HEK293 (cell line): ENCODE results near the gene RPGRIP1L.

Source experiments
- MYNN ChIP-seq: fragments of 450-650 bp; formaldehyde crosslinking; IDR thresholded peaks from 2 replicates; pipeline ENCODE4 v1.5.1; 2016; ENCODE audit warnings: missing biosample characterization, missing genetic modification characterization, borderline replicate concordance
- SETDB1 ChIP-seq: IDR thresholded peaks from one replicate; pipeline ENCODE4 v1.6.1; 2017; ENCODE audit warnings: mild to moderate bottlenecking, low read length, moderate library complexity, mixed read lengths; ENCODE audit not compliant: insufficient read length
- TCF7L2 ChIP-seq: IDR thresholded peaks from 2 replicates; pipeline ENCODE4 v1.6.1; 2011; ENCODE audit warnings: low read depth, mild to moderate bottlenecking, inconsistent platforms, low read length, moderate library complexity, borderline replicate concordance
- ZNF211 ChIP-seq: fragments of 450-650 bp; formaldehyde crosslinking; IDR thresholded peaks from 2 replicates; pipeline ENCODE4 v1.5.1; 2016; ENCODE audit warnings: low read depth, missing biosample characterization, missing genetic modification characterization
- ZNF610 ChIP-seq: fragments of 450-650 bp; formaldehyde crosslinking; IDR thresholded peaks from 2 replicates; pipeline ENCODE4 v1.5.1; 2016; ENCODE audit warnings: missing biosample characterization, missing genetic modification characterization, borderline replicate concordance
- ZNF660 ChIP-seq: fragments of 450-650 bp; IDR thresholded peaks from 2 replicates; pipeline ENCODE4 v1.5.1; 2018; ENCODE audit warnings: missing biosample characterization, mild to moderate bottlenecking, missing genetic modification characterization
- ZNF707 ChIP-seq: fragments of 450-650 bp; formaldehyde crosslinking; IDR thresholded peaks from 2 replicates; pipeline ENCODE4 v1.5.1; 2016; ENCODE audit warnings: missing biosample characterization, missing genetic modification characterization
- ZNF768 ChIP-seq: fragments of 450-650 bp; formaldehyde crosslinking; IDR thresholded peaks from 2 replicates; pipeline ENCODE4 v1.5.1; 2018; ENCODE audit warnings: missing biosample characterization, mild to moderate bottlenecking, missing genetic modification characterization
- TF ChIP-seq, protein P1 (sequence below): fragments of 450-650 bp; formaldehyde crosslinking; IDR thresholded peaks from 2 replicates; pipeline ENCODE4 v1.5.1; 2016; ENCODE audit warnings: missing biosample characterization, missing genetic modification characterization
- TF ChIP-seq, protein P2 (sequence below): fragments of 450-650 bp; formaldehyde crosslinking; IDR thresholded peaks from 2 replicates; pipeline ENCODE4 v1.5.1; 2016; ENCODE audit warnings: missing biosample characterization, missing genetic modification characterization

DNA sequence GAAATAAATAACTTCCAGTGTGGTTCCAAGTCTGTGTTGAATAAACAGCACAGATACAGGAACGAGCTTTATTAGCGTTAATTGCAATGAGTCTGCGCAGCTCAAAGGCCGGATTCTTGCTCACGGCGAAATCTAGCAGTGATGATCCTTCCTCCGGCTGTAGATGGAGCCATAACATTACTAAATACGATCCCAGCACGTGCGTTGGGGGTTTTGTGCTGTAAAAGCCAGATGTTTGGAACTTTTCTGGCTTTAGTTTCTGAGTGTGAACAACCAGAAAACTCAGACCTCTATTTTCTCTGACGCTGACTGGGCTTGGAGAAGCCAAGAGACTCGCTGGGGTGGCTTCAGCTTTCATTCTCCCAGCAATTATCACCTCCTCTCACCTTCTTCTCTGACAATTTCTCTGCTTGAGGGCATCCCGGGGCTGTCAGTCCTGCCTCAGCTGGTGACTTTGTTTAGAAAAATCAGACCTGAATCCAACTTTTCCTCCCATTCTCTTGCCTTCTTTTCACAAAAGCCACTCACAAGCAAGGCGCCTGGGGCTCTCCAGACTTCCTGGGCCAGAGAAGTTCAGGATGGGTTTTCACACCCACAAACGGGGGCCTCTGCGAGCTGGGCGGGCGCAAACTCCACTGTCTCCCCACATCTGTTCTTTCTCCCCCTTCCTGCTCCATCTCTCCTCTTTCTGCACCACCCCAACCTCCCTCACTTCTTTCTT, 153.5 kb downstream of the RPGRIP1L start:
- TF ChIP-seq, protein P1, sequence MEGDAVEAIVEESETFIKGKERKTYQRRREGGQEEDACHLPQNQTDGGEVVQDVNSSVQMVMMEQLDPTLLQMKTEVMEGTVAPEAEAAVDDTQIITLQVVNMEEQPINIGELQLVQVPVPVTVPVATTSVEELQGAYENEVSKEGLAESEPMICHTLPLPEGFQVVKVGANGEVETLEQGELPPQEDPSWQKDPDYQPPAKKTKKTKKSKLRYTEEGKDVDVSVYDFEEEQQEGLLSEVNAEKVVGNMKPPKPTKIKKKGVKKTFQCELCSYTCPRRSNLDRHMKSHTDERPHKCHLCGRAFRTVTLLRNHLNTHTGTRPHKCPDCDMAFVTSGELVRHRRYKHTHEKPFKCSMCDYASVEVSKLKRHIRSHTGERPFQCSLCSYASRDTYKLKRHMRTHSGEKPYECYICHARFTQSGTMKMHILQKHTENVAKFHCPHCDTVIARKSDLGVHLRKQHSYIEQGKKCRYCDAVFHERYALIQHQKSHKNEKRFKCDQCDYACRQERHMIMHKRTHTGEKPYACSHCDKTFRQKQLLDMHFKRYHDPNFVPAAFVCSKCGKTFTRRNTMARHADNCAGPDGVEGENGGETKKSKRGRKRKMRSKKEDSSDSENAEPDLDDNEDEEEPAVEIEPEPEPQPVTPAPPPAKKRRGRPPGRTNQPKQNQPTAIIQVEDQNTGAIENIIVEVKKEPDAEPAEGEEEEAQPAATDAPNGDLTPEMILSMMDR (tag by site-specific recombination), result peak; percentile 83
- TF ChIP-seq TCF7L2 (no peak), ZNF610 (no peak), ZNF707 (tag by site-specific recombination) (no peak), ZNF211 (no peak), ZNF768 (tag by site-specific recombination) (no peak), SETDB1 (no peak), MYNN (tag by site-specific recombination) (no peak), ZNF660 (no peak)
- TF ChIP-seq, protein P2, sequence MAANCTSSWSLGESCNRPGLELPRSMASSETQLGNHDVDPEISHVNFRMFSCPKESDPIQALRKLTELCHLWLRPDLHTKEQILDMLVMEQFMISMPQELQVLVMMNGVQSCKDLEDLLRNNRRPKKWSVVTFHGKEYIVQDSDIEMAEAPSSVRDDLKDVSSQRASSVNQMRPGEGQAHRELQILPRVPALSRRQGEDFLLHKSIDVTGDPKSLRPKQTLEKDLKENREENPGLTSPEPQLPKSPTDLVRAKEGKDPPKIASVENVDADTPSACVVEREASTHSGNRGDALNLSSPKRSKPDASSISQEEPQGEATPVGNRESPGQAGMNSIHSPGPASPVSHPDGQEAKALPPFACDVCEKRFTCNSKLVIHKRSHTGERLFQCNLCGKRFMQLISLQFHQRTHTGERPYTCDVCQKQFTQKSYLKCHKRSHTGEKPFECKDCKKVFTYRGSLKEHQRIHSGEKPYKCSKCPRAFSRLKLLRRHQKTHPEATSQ (tag by site-specific recombination), result no peak
